Effector memory CD4-positive, alpha-beta T cell (primary cell): Measurements from ENCODE around the gene CD24.

ENCODE experiments used
- DNase-seq, 3 donors: peaks; one replicate each; pipeline ENCODE4 v3.0.0-alpha.2; 2020
- H3K27ac ChIP-seq: 2 replicates; pipeline ENCODE4 v1.7.0; 2013; ENCODE audit warnings: mild to moderate bottlenecking, low read length, moderate library complexity; ENCODE audit not compliant: insufficient read depth, poor library complexity, severe bottlenecking
- H3K27me3 ChIP-seq: replicated peaks from 2 replicates; pipeline ENCODE4 v1.7.0; 2013; ENCODE audit warnings: mild to moderate bottlenecking, low read length; ENCODE audit not compliant: insufficient read depth, control insufficient read depth, poor library complexity, severe bottlenecking
- H3K36me3 ChIP-seq: 2 replicates; pipeline ENCODE4 v1.7.0; 2013; ENCODE audit warnings: mild to moderate bottlenecking, low read length, moderate library complexity; ENCODE audit not compliant: control insufficient read depth, insufficient read depth
- H3K4me1 ChIP-seq: 2 replicates; pipeline ENCODE4 v1.7.0; 2013; ENCODE audit warnings: low read length, mild to moderate bottlenecking; ENCODE audit not compliant: control insufficient read depth, insufficient read depth, poor library complexity, severe bottlenecking
- H3K4me3 ChIP-seq: 2 replicates; pipeline ENCODE4 v1.7.0; 2013; ENCODE audit warnings: low read length, low read depth, mild to moderate bottlenecking; ENCODE audit not compliant: insufficient read depth, poor library complexity, severe bottlenecking
- H3K9me3 ChIP-seq: 2 replicates; pipeline ENCODE4 v1.7.0; 2013; ENCODE audit warnings: mild to moderate bottlenecking, low read length, moderate library complexity; ENCODE audit not compliant: control insufficient read depth

Gene CD24

DNA sequence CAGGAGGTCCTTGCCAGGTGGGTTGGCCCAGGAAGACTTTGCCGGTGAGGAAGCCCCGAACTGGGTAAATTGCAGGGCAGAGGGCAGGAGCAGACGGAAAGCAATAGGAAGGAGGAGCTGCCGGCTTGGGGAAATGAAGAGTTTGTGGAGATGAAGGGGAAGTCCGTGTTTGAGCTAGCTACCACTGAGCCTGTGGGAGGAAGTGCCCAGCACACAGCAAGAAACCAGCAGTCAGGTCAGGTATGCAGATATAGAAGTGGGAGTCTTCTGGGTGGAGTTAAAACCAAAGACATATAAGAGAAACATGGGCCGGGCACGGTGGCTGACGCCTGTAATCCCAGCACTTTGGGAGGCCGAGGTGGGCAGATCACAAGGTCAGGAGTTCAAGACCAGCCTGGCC lies 34.7 kb downstream of the CD24 start:
- DNase-seq = no peak
- Histone ChIP-seq H3K27ac (no peak overlapping the region), H3K27me3 (no peaks in the 10 kb centered on the region), H3K4me3 (no peak overlapping the region), H3K4me1 (no peaks in the 10 kb centered on the region), H3K36me3 (no peaks in the 10 kb centered on the region), H3K9me3 (no peaks in the 10 kb centered on the region)

DNA sequence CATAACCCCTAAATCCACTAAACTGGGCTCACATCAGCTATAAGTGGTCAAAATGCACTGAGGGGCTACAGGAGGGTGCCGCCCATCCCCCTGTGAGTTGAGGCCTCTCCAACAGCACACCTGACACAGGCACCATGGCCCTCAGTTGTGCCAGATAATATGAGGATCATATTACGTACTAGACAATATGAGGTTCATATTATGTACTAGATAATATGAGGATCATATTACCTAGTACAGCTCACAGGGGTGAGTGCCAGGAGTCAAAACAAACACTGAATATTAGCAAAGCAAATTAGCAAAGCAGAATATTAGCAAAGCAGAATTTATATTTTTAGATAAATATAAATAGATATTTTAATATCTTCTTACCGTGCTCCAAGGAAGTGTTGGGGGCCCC lies 35.3 kb downstream of the CD24 start:
- Histone ChIP-seq H3K27ac (no peak overlapping the region), H3K9me3 (no peaks in the 10 kb centered on the region), H3K4me1 (no peaks in the 10 kb centered on the region), H3K27me3 (no peaks in the 10 kb centered on the region), H3K36me3 (no peaks in the 10 kb centered on the region), H3K4me3 (no peak overlapping the region)
- DNase-seq = no peak

DNA sequence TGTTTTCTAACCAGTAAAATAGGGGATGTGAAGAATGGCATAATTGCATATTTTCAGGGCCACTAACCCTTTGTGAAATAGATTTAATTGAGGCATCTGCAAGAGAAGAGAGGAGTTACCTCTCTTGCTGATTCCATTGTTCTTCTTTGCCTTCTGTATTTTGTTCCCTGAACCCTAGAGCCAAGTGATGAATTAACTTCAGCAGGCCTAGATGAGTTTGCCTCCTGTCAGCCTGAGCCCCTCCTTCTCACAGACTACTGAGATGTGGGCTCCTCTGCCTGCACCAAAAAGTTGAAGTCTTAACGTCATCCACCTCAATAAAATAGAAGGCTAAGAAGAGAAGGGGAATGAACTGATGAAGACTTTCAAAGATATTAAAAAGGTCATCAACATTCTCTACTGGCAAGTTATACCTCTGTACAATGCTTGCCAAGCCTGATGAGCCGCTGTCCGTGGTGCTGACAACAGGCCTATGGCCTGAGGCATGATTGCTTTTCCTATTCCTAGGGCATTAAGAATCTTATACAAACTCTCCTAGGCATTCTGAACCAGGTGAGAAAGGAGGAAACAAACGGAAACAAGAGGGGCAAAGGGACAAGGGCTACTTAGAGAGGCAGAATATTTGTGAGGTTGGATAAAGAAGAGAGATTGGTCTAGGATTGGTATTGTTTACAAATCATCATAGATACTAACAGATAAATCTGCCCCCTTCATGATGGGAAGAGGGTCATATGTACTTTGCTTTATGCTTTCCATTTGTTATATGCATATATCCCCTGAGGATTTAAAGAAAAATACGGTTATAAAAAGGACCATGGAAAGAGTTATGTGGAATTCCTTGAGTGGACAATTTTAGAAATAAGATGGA lies 46.8 kb downstream of the CD24 start:
- DNase-seq = no peak
- H3K4me3 ChIP-seq = no peak overlapping the region
- H3K27ac ChIP-seq = no peak overlapping the region
- H3K36me3 ChIP-seq = no peaks in the 10 kb centered on the region
- H3K4me1 ChIP-seq = no peaks in the 10 kb centered on the region
- H3K9me3 ChIP-seq = no peaks in the 10 kb centered on the region
- H3K27me3 ChIP-seq = no peaks in the 10 kb centered on the region

DNA sequence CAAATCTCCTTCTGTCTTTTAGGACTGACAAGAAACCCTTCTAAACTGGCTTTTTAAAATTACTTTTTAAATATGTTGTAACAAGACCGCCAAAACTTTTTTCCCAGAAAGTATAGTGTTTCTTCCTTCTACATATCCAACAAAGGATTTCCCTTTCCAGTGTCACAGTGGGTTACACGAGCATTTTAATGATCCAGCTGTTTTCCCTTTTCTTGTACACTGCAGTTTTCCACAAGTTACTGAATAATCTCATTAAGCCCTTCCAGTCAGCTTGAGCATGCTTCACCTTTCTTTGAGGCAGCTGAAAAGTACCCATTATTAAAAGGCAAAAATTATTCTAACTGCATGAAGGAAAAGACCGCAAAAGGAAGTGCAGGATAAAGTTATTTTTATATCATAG lies 48.6 kb downstream of the CD24 start:
- Histone ChIP-seq H3K9me3 (no peaks in the 10 kb centered on the region), H3K4me1 (no peaks in the 10 kb centered on the region), H3K4me3 (no peak overlapping the region), H3K36me3 (no peaks in the 10 kb centered on the region), H3K27me3 (no peaks in the 10 kb centered on the region), H3K27ac (no peak overlapping the region)
- no peak for DNase-seq

DNA sequence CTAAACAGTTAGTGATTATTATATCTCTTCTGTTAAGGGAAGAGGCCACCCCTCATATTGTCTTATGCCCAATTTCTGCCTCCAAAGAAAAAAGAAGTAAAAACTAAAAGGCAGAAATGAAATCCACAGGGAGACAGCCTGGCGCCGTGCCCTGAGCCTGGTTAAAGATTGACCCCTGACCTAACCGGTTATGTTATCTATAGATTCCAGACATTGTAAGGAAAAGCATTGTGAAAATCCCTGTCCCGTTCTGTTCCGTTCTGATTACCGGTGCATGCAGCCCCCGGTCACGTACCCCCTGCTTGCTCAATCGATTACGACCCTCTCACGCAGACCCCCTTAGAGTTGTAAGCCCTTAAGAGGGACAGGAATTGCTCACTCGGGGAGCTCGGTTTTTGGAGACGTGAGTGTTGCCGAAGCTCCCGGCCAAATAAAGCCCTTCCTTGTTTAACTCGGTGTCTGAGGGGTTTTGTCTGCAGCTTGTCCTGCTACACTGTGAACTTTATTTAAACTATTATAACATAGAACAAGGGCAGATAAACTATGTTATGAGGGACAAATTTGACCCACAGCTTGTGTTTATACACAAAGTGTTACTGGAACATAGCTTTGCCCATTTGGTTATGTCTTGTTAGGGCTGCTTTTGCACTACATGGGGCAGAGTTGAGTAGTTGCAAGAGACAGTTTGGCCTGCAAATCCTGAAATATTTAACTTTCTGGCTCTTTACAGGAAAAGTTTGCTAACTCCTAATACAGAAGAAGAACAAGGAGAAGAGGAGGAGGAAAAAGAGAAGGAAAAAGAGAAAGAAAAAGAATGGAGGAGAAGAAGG lies 49.6 kb downstream of the CD24 start:
- H3K27ac ChIP-seq = no peak overlapping the region
- no peaks in the 10 kb centered on the region for H3K27me3 ChIP-seq
- no peak overlapping the region for H3K4me3 ChIP-seq
- H3K4me1 ChIP-seq = no peaks in the 10 kb centered on the region
- no peak for DNase-seq
- no peaks in the 10 kb centered on the region for H3K36me3 ChIP-seq
- H3K9me3 ChIP-seq = no peaks in the 10 kb centered on the region

DNA sequence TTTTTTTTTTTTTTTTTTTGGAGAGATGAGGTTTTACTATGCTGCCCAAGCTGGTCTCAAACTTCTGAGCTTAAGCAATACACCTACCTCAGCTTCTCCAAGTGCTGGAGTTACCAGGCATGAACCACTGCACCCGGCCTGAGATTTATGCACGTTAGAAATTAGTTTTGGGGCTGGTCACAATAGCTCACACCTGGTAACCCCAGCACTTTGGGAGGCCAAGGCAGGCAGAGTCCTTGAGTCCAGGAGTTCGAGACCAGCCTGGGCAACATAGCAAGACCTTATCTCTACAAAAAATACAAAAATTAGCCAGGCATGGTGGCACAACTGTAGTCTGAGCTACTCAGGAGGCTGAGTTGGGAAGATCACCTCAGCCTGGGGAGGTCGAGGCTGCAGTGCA lies 51.9 kb downstream of the CD24 start:
- no peaks in the 10 kb centered on the region for H3K36me3 ChIP-seq

More for the DNA sequence above, 51.9 kb downstream of the CD24 start:
- Histone ChIP-seq H3K4me3 (no peak overlapping the region), H3K4me1 (no peaks in the 10 kb centered on the region), H3K9me3 (no peaks in the 10 kb centered on the region), H3K27me3 (no peaks in the 10 kb centered on the region), H3K27ac (no peak overlapping the region)
- DNase-seq = no peak
